ENCODE measurements around the gene ADAT2. TPM values are rescaled to one million over a fixed set of nuclear protein-coding genes. Genes with fewer than 3 reads are reported as not detected.

The ADAT2 gene
- total RNA-seq, 6 experiments from 2014 or later = 3.6 to 5.2 (median 4.2) TPM

DNA sequence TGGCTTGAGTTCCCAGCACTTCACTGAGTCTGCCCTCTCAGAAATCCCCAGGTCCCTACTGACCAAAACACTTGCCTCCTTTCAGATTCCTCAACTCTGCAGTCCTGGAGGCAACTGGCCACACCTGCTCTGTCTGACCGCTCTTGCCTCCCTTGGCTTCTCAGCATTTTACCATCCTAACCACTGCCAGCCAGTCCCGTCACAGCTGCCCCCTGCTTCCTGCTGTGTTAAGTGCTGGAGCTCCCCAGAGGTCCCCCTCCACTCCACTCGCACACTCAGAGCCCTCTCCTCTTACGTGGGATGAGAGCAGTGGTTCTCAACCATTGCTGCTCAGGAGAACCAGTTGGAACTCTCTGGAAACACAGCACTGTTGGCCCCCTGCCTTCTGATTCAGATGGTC is 20.5 kb downstream of the ADAT2 start:
- intact Hi-C loops (cut with DNase I) = loop anchor here in 1 of 2 donors (10.0 kb wide), 1 partner anchor 735 kb away; no protein-coding TSS in a partner anchor
- H3K4me3 ChIP-seq = no peak overlapping the region
- no peak overlapping the region for H3K27ac ChIP-seq
- ATAC-seq = no peak
- TF ChIP-seq POLR2A (IDR thresholded peaks at IDR 0.05) (no peak), CTCF (IDR thresholded peaks at IDR 0.05) (no peak)
- 96% methylated on average over 4 of the region's 4 CpGs for WGBS (ENCODE audit: insufficient coverage, low coverage, low lambda C conversion rate, missing lambda C conversion rate)
- H3K27me3 ChIP-seq = no peaks in the 10 kb centered on the region
- no peaks in the 10 kb centered on the region for H3K36me3 ChIP-seq
- peaks cover 0 to 28% (median 12%) of the 10 kb centered on the region in 4 donors for H3K4me1 ChIP-seq
- no peak for DNase-seq
- H3K9me3 ChIP-seq = no peaks in the 10 kb centered on the region

DNA sequence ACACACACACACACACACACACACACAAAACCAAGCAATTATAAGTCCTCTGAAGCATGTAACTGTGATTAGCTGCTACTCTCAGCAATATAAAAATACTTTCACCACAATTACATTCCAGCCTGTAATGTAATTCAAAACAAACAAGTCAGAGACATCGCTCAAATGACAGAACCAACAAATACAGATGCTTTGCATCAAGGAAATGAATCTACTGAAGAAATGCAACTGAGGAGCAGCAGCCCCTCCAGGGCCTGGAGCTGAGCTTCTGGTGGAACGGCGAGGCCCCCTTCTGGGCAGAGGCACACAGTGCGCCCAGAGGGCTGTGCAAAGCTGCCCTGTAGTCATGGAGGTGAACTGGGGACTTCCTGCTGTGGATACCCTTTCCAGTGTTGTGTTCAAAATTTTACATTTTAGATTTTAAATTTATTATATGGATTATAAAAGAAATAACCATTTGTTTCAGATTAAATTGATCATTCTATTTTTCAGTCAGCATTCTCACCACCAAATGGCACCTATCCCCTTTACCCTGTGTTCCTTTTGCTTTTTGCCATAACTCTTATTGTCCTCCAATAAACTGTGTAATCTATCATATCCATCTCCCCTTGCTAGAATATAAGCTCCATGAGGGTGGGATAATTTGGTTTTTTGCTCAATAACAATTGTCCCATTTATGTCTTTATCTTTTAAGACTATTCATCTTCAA is 23.2 kb downstream of the ADAT2 start:
- H3K36me3 ChIP-seq = no peaks in the 10 kb centered on the region
- 10% methylated on average over 4 of the region's 4 CpGs for WGBS (ENCODE audit: insufficient coverage, low coverage, low lambda C conversion rate, missing lambda C conversion rate)
- no peak overlapping the region for H3K4me3 ChIP-seq

DNA sequence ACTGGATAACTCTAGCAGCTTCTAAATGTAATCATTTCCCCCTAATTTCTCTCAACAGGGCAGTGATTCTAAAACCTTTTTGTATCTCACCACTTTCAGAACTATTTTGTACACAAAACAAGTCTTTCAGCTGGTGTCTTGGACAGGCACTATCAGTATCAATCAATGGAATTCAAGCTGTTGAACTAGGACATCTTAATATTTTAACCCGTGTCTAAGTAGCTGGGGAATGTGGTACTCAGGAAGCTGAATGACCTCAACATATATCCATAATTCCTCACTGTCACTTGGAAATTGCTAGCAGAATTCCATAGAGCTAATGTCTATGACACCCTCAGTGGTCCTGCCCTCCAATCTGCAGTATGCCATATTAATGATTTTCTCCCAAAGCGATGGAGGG is 24.5 kb downstream of the ADAT2 start:
- WGBS (ENCODE audit: insufficient coverage, low coverage, low lambda C conversion rate, missing lambda C conversion rate) = 81% methylated on average over 2 of the region's 2 CpGs
- intact Hi-C loops (cut with DNase I) = loop anchor here in 1 of 2 donors (10.0 kb wide), 1 partner anchor 731 kb away; no protein-coding TSS in a partner anchor
- no peak for TF ChIP-seq POLR2A (IDR thresholded peaks at IDR 0.05)
- no peak for TF ChIP-seq CTCF (IDR thresholded peaks at IDR 0.05)

More for the DNA sequence above, 23.2 kb downstream of the ADAT2 start:
- no peak for TF ChIP-seq POLR2A (IDR thresholded peaks at IDR 0.05)
- peak; percentile 83 to 97 (median 94) for TF ChIP-seq CTCF (IDR thresholded peaks at IDR 0.05)
- DNase-seq (peak; percentile 59 to 74 (median 65)), ATAC-seq (peak; percentile 97 to 98 (median 98))
- no peaks in the 10 kb centered on the region for H3K27me3 ChIP-seq
- H3K9me3 ChIP-seq = no peaks in the 10 kb centered on the region
- H3K4me1 ChIP-seq = peaks cover 0 to 14% (median 5%) of the 10 kb centered on the region in 4 donors
- intact Hi-C loops (cut with DNase I) = loop anchor here in 1 of 2 donors (10.0 kb wide), 1 partner anchor 732 kb away; no protein-coding TSS in a partner anchor
- no peak overlapping the region for H3K27ac ChIP-seq

DNA sequence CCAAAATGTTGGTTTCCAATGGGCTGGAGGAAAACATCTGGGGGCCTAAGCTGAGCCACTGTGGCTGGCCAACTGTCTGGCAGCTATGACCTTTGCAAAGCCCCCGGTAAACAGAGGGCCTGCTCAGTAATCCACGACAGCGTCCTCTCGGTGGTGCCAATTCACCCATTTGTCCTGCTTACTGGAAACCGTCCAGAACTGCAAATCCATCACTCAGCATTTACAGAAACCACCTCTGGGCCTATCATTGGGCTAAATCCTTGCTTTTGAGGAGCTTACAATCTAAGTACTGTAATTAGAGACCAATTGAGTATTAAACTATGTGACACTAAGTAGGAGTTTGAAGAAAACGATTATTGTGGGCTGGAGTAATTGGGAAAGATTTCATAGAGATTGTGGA is 31.0 kb downstream of the ADAT2 start:
- intact Hi-C loops (cut with DNase I) = no loop called here
- no peaks in the 10 kb centered on the region for H3K27me3 ChIP-seq
- no peak for ATAC-seq
- no peaks in the 10 kb centered on the region for H3K9me3 ChIP-seq
- TF ChIP-seq CTCF (IDR thresholded peaks at IDR 0.05) (no peak), POLR2A (IDR thresholded peaks at IDR 0.05) (no peak)
- H3K4me1 ChIP-seq = no peaks in the 10 kb centered on the region
- H3K4me3 ChIP-seq = no peak overlapping the region
- H3K27ac ChIP-seq = no peak overlapping the region
- no peak for DNase-seq
- H3K36me3 ChIP-seq = no peaks in the 10 kb centered on the region
- 93% methylated on average over 5 of the region's 6 CpGs for WGBS (ENCODE audit: insufficient coverage, low coverage, low lambda C conversion rate, missing lambda C conversion rate)

More for the DNA sequence above, 24.5 kb downstream of the ADAT2 start:
- H3K4me3 ChIP-seq = no peak overlapping the region
- ATAC-seq (no peak), DNase-seq (no peak)
- no peaks in the 10 kb centered on the region for H3K36me3 ChIP-seq
- H3K27me3 ChIP-seq = no peaks in the 10 kb centered on the region
- H3K9me3 ChIP-seq = no peaks in the 10 kb centered on the region
- H3K27ac ChIP-seq = no peak overlapping the region
- peaks cover 0 to 4% (median under 1%) of the 10 kb centered on the region in 4 donors for H3K4me1 ChIP-seq
